Aorta (tissue), 5 donors: ENCODE data around the gene ALDH5A1. TPM values are rescaled to one million over a fixed set of nuclear protein-coding genes. Genes with fewer than 3 reads are reported as not detected.
A peak's percentile ranks its signal among the peaks of the same experiment; 100 is the strongest.

Source experiments
- ATAC-seq: fragments of 200-7000 bp; cut with Tn5 transposase; one replicate; pipeline ENCODE4 v1.9.1; 2022; ENCODE audit warnings: moderate library complexity; ENCODE audit not compliant: low FRiP score
- DNase-seq, 2 donors: peaks; one replicate each; pipeline ENCODE4 v3.0.0-alpha.2; 2020
- H3K27ac ChIP-seq, 2 donors: one replicate each; pipeline ENCODE4 v1.5.1; 2013; ENCODE audit warnings: low read length in 2 of 2, mild to moderate bottlenecking in 2 of 2, moderate library complexity in 2 of 2, control low read depth in 1 of 2, inconsistent platforms in 1 of 2, low read depth in 1 of 2
- H3K27me3 ChIP-seq, 2 donors: one replicate each; pipeline ENCODE4 v1.6.1; 2013; ENCODE audit warnings: control low read depth in 1 of 2, low read length in 1 of 2, mild to moderate bottlenecking in 1 of 2, moderate library complexity in 1 of 2; ENCODE audit not compliant: insufficient read depth in 2 of 2, control insufficient read depth in 1 of 2
- H3K36me3 ChIP-seq, 2 donors: one replicate each; pipeline ENCODE4 v1.6.1; 2013; ENCODE audit warnings: control low read depth in 1 of 2, low read length in 1 of 2, mild to moderate bottlenecking in 1 of 2; ENCODE audit not compliant: insufficient read depth in 2 of 2, control insufficient read depth in 1 of 2
- H3K4me1 ChIP-seq, 2 donors: one replicate each; pipeline ENCODE4 v1.6.1; 2013; ENCODE audit warnings: low read length in 2 of 2, control low read depth in 1 of 2, mild to moderate bottlenecking in 1 of 2, moderate library complexity in 1 of 2; ENCODE audit not compliant: insufficient read depth in 2 of 2, control insufficient read depth in 1 of 2
- H3K4me3 ChIP-seq, 2 donors: one replicate each; pipeline ENCODE4 v1.5.1; 2013; ENCODE audit warnings: low read length in 2 of 2, control low read depth in 1 of 2, mild to moderate bottlenecking in 1 of 2
- H3K9me3 ChIP-seq: one replicate; pipeline ENCODE4 v1.6.1; 2013; ENCODE audit warnings: mild to moderate bottlenecking, low read length; ENCODE audit not compliant: control insufficient read depth
- WGBS, 2 donors: extraction: QIAGEN DNeasy Blood & Tissue Kit; methylation state at CpG; one replicate each; pipeline ENCODE4 v1.1.7; 2013; 5-methylcytosine and 5-hydroxymethylcytosine counted together
- intact Hi-C, 2 donors: fragments of 100-400 bp; cut with DNase I; formaldehyde crosslinking; loops; one replicate each; pipeline versions ENCODE4 v1.14.2 to v1.15.0; 2022
- polyA plus RNA-seq, 2 donors: library from polyadenylated mRNA; stranded (reverse); fragments of 200-250 nt; gene quantifications; one replicate each; pipeline ENCODE4 v1.2.3, GENCODE V29; 2013
- total RNA-seq, 2 donors: library from RNA; stranded (reverse); fragmentation: NEBNext Ultra II Directional; extraction: Animal tissue kit (Norgen Biotek cat#: 25700); gene quantifications; one replicate each; pipeline ENCODE4 v1.2.1, GENCODE V29; 2021
- donor health status: healthy with polysubstance abuse.
- donor health status: Bipolar disorder and iron deficiency.
- donor health status: DM: no; HTN: no; CAD: no.
- donor health status: DM: no; HTN: no; CAD: no.
- donor health status: DM: yes; HTN: yes; CAD: no.

Gene ALDH5A1
- total and polyA plus RNA-seq, 4 donors: 2.1 to 8.2 (median 5.0) TPM

- DNase-seq (no peak), ATAC-seq (no peak)
- H3K9me3 ChIP-seq: no peaks in the 10 kb centered on the region
- no peaks in the 10 kb centered on the region for H3K36me3 ChIP-seq
- H3K4me1 ChIP-seq: no peaks in the 10 kb centered on the region
- intact Hi-C loops: no loop called here
- no peak overlapping the region for H3K27ac ChIP-seq
- H3K27me3 ChIP-seq: no peaks in the 10 kb centered on the region
- WGBS, 2 donors: 81 to 84% methylated on average over 10 of the region's 10 CpGs
- H3K4me3 ChIP-seq: no peak overlapping the region
These were observed 69.3 kb downstream of the ALDH5A1 start for GRCh38 chr6:24564081-24564480.

GRCh38 chr6:24565196-24565595 lies 70.4 kb downstream of the ALDH5A1 start:
- no peaks in the 10 kb centered on the region for H3K27me3 ChIP-seq
- ATAC-seq (no peak), DNase-seq (no peak)
- 97% methylated on average over 9 of the region's 9 CpGs for WGBS, 2 donors
- no peak overlapping the region for H3K27ac ChIP-seq
- H3K36me3 ChIP-seq: no peaks in the 10 kb centered on the region
- H3K9me3 ChIP-seq: no peaks in the 10 kb centered on the region
- H3K4me1 ChIP-seq: no peaks in the 10 kb centered on the region
- intact Hi-C loops: no loop called here
- H3K4me3 ChIP-seq: no peak overlapping the region

- intact Hi-C loops: no loop called here
- 90 to 91% methylated on average over 5 of the region's 5 CpGs for WGBS, 2 donors
- ATAC-seq: no peak
- H3K4me1 ChIP-seq: no peaks in the 10 kb centered on the region
- no peak overlapping the region for H3K27ac ChIP-seq
- H3K27me3 ChIP-seq: no peaks in the 10 kb centered on the region
- H3K4me3 ChIP-seq: no peak overlapping the region
- H3K36me3 ChIP-seq: no peaks in the 10 kb centered on the region
- no peaks in the 10 kb centered on the region for H3K9me3 ChIP-seq
- no peak for DNase-seq
These were observed 71.4 kb downstream of the ALDH5A1 start for GRCh38 chr6:24566020-24566767.

GRCh38 chr6:24568683-24569082 lies 73.9 kb downstream of the ALDH5A1 start:
- Histone ChIP-seq H3K4me3 (no peak overlapping the region), H3K4me1 (no peaks in the 10 kb centered on the region), H3K27ac (no peak overlapping the region), H3K27me3 (peaks cover 0 to 1% of the 10 kb centered on the region in 2 donors), H3K9me3 (no peaks in the 10 kb centered on the region), H3K36me3 (no peaks in the 10 kb centered on the region)
- ATAC-seq (no peak), DNase-seq (no peak)
- WGBS, 2 donors: 71% methylated on average over 4 of the region's 4 CpGs
- intact Hi-C loops: no loop called here

- ATAC-seq (no peak), DNase-seq (no peak)
- Histone ChIP-seq H3K27me3 (peaks cover 0 to 1% of the 10 kb centered on the region in 2 donors), H3K36me3 (no peaks in the 10 kb centered on the region), H3K9me3 (no peaks in the 10 kb centered on the region), H3K4me3 (no peak overlapping the region), H3K27ac (no peak overlapping the region), H3K4me1 (no peaks in the 10 kb centered on the region)
- WGBS, 2 donors: 94% methylated on average over 5 of the region's 5 CpGs
- intact Hi-C loops: no loop called here
These were observed 75.0 kb downstream of the ALDH5A1 start for GRCh38 chr6:24569811-24570210.

- no peak for DNase-seq
- intact Hi-C loops: no loop called here
These were observed 76.6 kb downstream of the ALDH5A1 start for GRCh38 chr6:24571361-24571760.

GRCh38 chr6:24574809-24575208 lies 80.0 kb downstream of the ALDH5A1 start:
- Histone ChIP-seq H3K4me3 (no peak overlapping the region), H3K27me3 (peaks cover 0 to 1% of the 10 kb centered on the region in 2 donors), H3K27ac (no peak overlapping the region), H3K4me1 (no peaks in the 10 kb centered on the region), H3K9me3 (no peaks in the 10 kb centered on the region), H3K36me3 (no peaks in the 10 kb centered on the region)
- whole genome bisulfite sequencing, 2 donors: 74 to 80% methylated on average over 4 of the region's 4 CpGs
- ATAC-seq (no peak), DNase-seq (no peak)
- intact Hi-C loops: no loop called here

More at GRCh38 chr6:24571361-24571760, 76.6 kb downstream of the ALDH5A1 start:
- H3K9me3 ChIP-seq: no peaks in the 10 kb centered on the region
- no peak for ATAC-seq
- H3K36me3 ChIP-seq: no peaks in the 10 kb centered on the region
- H3K27ac ChIP-seq: no peak overlapping the region
- WGBS, 2 donors: 78 to 81% methylated on average over 6 of the region's 6 CpGs
- H3K27me3 ChIP-seq: peaks cover 0 to 1% of the 10 kb centered on the region in 2 donors
- H3K4me3 ChIP-seq: no peak overlapping the region
- no peaks in the 10 kb centered on the region for H3K4me1 ChIP-seq

GRCh38 chr6:24576447-24576846 lies 81.7 kb downstream of the ALDH5A1 start:
- Histone ChIP-seq H3K36me3 (no peaks in the 10 kb centered on the region), H3K4me3 (no peak overlapping the region), H3K27ac (no peak overlapping the region), H3K4me1 (no peaks in the 10 kb centered on the region), H3K27me3 (no peaks in the 10 kb centered on the region), H3K9me3 (no peaks in the 10 kb centered on the region)
- DNase-seq (no peak), ATAC-seq (no peak)
- WGBS, 2 donors: 88% methylated on average over 6 of the region's 6 CpGs
- intact Hi-C loops: no loop called here

- Histone ChIP-seq H3K9me3 (no peaks in the 10 kb centered on the region), H3K4me3 (no peak overlapping the region), H3K27ac (no peak overlapping the region), H3K4me1 (peaks cover 0 to 4% of the 10 kb centered on the region in 2 donors), H3K36me3 (no peaks in the 10 kb centered on the region), H3K27me3 (no peaks in the 10 kb centered on the region)
- ATAC-seq (peak; percentile 88), DNase-seq (peak; percentile 76 to 89)
- intact Hi-C loops: loop anchor here (2.0 to 10.0 kb wide), 4 partner anchors 114 to 494 kb away; no protein-coding TSS in a partner anchor
- WGBS, 2 donors: 58 to 64% methylated on average over 7 of the region's 7 CpGs
These were observed 86.4 kb downstream of the ALDH5A1 start for GRCh38 chr6:24581084-24581669.
